Measurements from ENCODE around the gene NMUR1.

- TF ChIP-seq, protein P1, sequence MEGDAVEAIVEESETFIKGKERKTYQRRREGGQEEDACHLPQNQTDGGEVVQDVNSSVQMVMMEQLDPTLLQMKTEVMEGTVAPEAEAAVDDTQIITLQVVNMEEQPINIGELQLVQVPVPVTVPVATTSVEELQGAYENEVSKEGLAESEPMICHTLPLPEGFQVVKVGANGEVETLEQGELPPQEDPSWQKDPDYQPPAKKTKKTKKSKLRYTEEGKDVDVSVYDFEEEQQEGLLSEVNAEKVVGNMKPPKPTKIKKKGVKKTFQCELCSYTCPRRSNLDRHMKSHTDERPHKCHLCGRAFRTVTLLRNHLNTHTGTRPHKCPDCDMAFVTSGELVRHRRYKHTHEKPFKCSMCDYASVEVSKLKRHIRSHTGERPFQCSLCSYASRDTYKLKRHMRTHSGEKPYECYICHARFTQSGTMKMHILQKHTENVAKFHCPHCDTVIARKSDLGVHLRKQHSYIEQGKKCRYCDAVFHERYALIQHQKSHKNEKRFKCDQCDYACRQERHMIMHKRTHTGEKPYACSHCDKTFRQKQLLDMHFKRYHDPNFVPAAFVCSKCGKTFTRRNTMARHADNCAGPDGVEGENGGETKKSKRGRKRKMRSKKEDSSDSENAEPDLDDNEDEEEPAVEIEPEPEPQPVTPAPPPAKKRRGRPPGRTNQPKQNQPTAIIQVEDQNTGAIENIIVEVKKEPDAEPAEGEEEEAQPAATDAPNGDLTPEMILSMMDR (IDR thresholded peaks at IDR 0.05; ENCODE audit: poor library complexity), result no peak
- no peak for TF ChIP-seq EZH2 (IDR thresholded peaks at IDR 0.05; ENCODE audit: borderline replicate concordance)
Observed at GRCh38 chr2:231531466-231531865, 1.2 kb upstream of the NMUR1 start.
